GM23248 (cell line): Measurements from ENCODE around the gene FKBP10.

Source experiments
- EZH2 ChIP-seq: fragments of 200-600 bp; sonication (generic); IDR thresholded peaks from 2 replicates; pipeline ENCODE4 v1.6.1; 2018; ENCODE audit warnings: antibody characterized with exemption, mild to moderate bottlenecking; ENCODE audit not compliant: insufficient read depth, poor library complexity, severe bottlenecking
- EZH2phosphoT487 ChIP-seq: fragments of 200-600 bp; sonication (generic); IDR thresholded peaks from 2 replicates; pipeline ENCODE4 v1.6.1; 2018; ENCODE audit warnings: antibody characterized with exemption, moderate library complexity, mild to moderate bottlenecking, low read depth; ENCODE audit not compliant: insufficient read depth

DNA sequence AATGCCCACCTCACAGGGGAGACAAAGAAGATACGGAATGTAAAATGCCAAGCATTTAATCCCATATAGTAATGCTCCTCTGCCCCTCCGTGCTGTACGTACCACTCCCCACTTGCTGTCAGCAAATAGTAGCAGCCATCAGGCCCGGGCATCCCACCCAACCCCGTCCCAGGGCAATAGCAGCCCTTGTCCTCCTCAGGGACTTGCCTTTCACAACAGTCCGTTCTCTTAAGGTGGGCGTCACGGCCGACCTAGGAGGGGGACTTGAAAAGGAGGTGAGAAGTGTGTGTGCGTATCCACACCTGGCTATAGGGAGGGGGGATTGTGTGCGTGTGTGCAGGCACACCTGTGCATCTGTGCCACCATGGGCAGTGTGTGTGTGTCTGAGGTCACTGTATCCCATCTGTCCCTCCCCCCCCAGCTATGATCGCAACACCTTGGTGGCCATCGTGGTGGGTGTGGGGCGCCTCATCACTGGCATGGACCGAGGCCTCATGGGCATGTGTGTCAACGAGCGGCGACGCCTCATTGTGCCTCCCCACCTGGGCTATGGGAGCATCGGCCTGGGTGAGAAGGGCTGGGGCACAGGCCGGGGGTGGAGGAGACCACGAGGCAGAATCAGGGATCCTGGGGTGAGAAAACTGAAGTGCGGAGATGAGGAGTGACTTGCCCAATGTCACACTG lies 4.0 kb downstream of the FKBP10 start:
- TF ChIP-seq EZH2 = no peak
- TF ChIP-seq EZH2phosphoT487 = no peak
